ENCODE results near the gene ZMIZ2. TPM values are rescaled to one million over a fixed set of nuclear protein-coding genes. Genes with fewer than 3 reads are reported as not detected.
A peak's percentile ranks its signal among the peaks of the same experiment; 100 is the strongest.

ZMIZ2 gene
- total RNA-seq, 2 donors from 2014 or later = 61.8 to 112 TPM

GRCh38 chr7:44761207-44762161 lies 12.8 kb downstream of the ZMIZ2 start:
- H3K4me1 ChIP-seq = peaks cover 5% of the 10 kb centered on the region
- H3K27me3 ChIP-seq = no peaks in the 10 kb centered on the region
- peaks cover 33% of the 10 kb centered on the region for H3K36me3 ChIP-seq
- no peak for TF ChIP-seq CTCF (IDR thresholded peaks at IDR 0.05)
- no peak overlapping the region for H3K9ac ChIP-seq (ENCODE audit: low read depth in 2 of 2, low read length in 2 of 2)
- H3K9me3 ChIP-seq = no peaks in the 10 kb centered on the region
- H3K4me3 ChIP-seq = no peak overlapping the region
- peak; percentile 90 for DNase-seq
- H3K27ac ChIP-seq = no peak overlapping the region
- intact Hi-C loops (cut with DNase I) = loop anchor here (10.0 kb wide), 1 partner anchor 167 kb away; no protein-coding TSS in a partner anchor

- Histone ChIP-seq H3K4me3 (no peak overlapping the region), H3K9me3 (no peaks in the 10 kb centered on the region), H3K27me3 (no peaks in the 10 kb centered on the region), H3K27ac (no peak overlapping the region), H3K9ac (ENCODE audit: low read depth in 2 of 2, low read length in 2 of 2) (no peak overlapping the region), H3K4me1 (peaks cover 5% of the 10 kb centered on the region), H3K36me3 (peaks cover 25% of the 10 kb centered on the region)
- no peak for DNase-seq
- intact Hi-C loops (cut with DNase I) = loop anchor here (10.0 kb wide), 1 partner anchor 167 kb away; no protein-coding TSS in a partner anchor
- no peak for TF ChIP-seq CTCF (IDR thresholded peaks at IDR 0.05)
Observed at GRCh38 chr7:44762300-44762699, 13.7 kb downstream of the ZMIZ2 start.

DNA sequence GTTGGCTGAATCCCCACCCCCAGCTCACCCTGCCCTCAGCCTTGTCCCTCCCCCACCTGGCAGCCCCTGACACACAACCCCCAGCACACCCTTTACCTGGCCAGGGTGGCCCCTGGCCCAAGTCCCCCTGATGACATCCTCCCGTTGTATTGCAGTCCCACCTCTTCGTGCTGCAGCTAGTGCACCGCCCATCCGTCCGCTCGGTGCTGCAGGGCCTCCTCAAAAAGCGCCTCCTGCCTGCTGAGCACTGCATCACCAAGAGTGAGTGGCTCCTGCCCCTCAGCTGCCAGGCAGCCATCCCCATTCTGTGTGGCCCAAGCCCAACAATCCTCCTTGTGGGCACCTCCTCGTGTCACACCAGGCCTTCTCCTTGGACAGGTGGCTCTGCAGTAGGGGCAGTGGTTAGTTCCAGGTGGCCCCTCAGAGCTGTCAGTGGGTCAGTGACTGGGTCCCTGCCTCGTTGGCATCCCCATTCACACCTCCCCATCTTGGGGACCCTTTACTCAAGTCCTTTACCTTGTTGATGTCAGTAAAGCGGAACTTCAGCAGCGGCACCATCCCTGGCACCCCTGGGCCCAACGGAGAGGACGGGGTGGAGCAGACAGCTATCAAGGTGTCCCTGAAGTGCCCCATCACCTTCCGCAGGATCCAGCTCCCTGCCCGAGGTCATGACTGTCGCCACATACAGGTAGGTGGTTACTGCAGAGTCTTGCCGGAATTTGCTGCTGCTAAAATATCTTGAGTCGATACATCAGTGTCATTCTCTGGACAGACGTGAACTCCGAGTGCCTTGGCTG lies 14.3 kb downstream of the ZMIZ2 start:
- H3K9ac ChIP-seq (ENCODE audit: low read depth in 2 of 2, low read length in 2 of 2) = no peak overlapping the region
- H3K4me1 ChIP-seq = peaks cover 7% of the 10 kb centered on the region
- DNase-seq = no peak
- H3K36me3 ChIP-seq = peaks cover 25% of the 10 kb centered on the region
- H3K9me3 ChIP-seq = no peaks in the 10 kb centered on the region
- no peak for TF ChIP-seq CTCF (IDR thresholded peaks at IDR 0.05)
- H3K4me3 ChIP-seq = no peak overlapping the region
- no peak overlapping the region for H3K27ac ChIP-seq
- H3K27me3 ChIP-seq = no peaks in the 10 kb centered on the region
- intact Hi-C loops (cut with DNase I) = loop anchor here (10.0 kb wide), 1 partner anchor 168 kb away; no protein-coding TSS in a partner anchor

GRCh38 chr7:44764081-44764480 lies 15.4 kb downstream of the ZMIZ2 start:
- Histone ChIP-seq H3K4me3 (no peak overlapping the region), H3K36me3 (peaks cover 25% of the 10 kb centered on the region), H3K9me3 (no peaks in the 10 kb centered on the region), H3K27ac (no peak overlapping the region), H3K4me1 (peaks cover 19% of the 10 kb centered on the region), H3K27me3 (no peaks in the 10 kb centered on the region), H3K9ac (ENCODE audit: low read depth in 2 of 2, low read length in 2 of 2) (no peak overlapping the region)
- no peak for TF ChIP-seq CTCF (IDR thresholded peaks at IDR 0.05)
- DNase-seq = no peak
- intact Hi-C loops (cut with DNase I) = loop anchor here (10.0 kb wide), 1 partner anchor 169 kb away; no protein-coding TSS in a partner anchor
